HG03378 (cell line): ENCODE results near the gene FGD6.
"Not testable (repeated sequence)": the region's sequence is repeated elsewhere in the genome, so short reads cannot be mapped to it uniquely, and the experiment has no call there.

Experiments used
- ATAC-seq: cut with Tn5 transposase; IDR thresholded peaks from one replicate; pipeline ENCODE4 v1.9.1; 2021; ENCODE audit warnings: mild to moderate bottlenecking, moderate library complexity; ENCODE audit not compliant: unreplicated experiment

Gene FGD6

DNA sequence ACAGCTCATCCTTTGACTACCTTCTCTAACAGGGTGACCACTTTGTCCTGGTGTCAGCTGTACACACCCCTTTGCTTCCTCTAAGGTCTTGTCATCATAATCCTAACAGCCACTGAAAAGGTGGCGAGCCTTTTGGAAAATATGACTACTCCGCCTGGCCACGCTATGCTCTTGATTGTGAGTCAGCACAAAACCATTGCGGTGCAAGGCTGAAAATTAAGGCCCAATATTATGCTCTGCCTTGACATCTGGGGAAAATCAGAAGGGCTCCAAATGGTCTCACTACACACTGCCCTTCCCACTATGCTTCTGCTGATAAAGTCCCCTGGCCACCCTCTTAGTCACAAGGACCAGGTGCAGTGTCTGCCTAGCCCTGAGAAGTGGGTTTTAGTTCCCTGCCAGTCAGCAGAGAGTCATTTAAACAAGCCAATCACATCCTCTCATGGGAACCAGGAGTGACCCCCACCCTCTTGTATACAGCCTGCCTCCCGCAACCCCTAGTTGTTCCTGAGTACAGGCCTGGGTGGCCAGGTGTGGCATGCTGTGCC, 34.3 kb downstream of the FGD6 start:
- ATAC-seq, result no peak

GRCh38 chr12:95181103-95181502, 36.2 kb downstream of the FGD6 start:
- no peak for ATAC-seq

DNA sequence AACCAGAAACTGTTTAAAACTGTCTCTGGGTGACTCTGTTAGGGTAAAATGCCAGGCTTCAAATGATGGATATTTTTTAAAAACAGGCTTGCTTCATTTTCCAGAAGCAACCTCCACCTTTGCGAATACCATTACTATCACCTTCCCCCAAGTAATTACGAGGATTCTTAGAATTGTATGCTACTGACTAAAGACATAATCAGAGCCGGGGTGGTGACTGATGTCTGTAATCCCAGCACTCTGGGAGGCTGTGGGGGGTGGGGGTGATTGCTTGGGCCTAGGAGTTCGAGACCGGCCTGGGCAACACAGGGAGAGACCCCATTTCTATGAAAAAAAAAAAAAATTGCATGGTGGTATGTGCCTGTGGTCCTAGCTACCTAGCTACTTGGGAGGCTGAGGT, 38.3 kb downstream of the FGD6 start:
- no peak for ATAC-seq

DNA sequence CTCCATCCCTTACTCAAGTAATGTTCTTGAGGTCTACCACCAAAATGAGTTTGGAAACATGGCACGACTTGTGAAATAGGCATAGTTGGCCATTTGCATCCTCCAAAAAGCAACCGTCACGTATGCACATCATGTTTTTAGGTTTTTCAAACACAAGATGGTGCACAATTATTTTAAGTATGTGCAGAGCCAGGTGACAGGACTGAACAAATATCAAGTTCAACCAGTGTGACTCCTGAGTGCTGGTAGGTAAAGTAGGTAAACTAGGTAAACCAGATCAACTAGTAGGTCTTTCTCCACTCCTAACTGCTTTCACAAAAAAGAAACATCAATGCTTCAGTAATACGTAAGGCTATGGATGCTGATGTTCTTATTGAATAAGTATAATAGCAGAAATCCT, 39.1 kb downstream of the FGD6 start:
- ATAC-seq, result no peak

GRCh38 chr12:95177201-95177768, 40.0 kb downstream of the FGD6 start:
- no peak for ATAC-seq

DNA sequence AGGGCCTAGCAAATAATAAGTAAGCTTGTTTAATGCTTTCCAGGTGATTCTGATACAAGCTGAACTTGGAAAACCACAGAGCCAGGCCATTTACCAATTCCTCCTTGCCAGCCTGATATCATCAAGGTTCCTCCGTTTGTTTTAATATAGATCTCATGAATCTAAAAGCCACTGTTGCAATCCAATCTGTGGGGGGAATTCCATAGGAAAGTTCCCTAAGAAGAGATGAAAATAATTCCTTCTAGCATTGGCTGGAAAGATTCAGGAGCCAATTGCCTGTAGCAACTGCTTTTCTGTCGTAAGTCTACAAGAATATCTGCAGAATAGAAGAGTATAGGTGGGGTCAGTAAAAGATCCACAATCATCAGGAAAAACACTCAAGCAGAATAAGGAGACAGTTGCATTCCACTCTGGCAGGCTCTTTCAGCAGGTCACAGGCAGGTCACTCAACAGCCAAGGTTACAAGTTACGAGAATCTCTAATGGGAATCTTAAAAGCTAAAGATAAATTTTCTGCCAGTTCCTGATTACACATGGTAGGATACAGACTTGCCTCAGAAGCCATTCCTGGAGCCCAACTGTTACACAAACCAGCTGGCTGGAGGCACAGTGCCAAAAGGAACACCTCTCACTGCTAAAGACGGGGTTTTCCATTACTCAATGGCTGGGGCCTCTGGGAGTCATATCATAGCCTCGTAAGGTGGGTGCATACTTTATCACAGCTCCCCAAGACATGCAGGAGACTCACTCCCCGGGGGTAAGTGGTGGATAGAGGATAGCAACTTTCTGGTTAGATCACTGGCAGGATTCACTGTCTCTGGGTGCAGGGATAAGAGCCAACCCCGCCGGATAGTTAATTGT, 43.6 kb downstream of the FGD6 start:
- ATAC-seq, result no peak

- ATAC-seq, result no peak
These were observed 47.9 kb downstream of the FGD6 start for GRCh38 chr12:95169368-95169767.

- no peak for ATAC-seq
These were observed 48.5 kb downstream of the FGD6 start for GRCh38 chr12:95168746-95169145.

DNA sequence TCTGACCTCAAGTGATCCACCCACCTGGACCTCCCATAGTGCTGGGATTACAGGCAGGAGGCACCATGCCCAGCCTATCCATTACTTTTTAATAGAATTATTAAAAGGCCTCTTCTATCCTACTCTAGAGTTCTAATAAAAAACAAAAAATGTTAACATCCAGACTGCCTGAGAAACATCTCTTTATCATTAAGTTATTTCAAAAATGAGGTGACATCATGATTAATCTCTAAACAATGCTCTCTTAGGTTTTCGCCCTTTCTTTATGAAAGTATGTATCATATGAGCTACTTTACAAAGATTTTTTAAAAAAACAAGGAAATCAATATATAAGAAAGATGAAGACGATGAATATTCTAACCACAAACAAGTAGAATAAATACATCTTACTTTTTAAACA, 52.6 kb downstream of the FGD6 start:
- no peak for ATAC-seq

GRCh38 chr12:95158919-95159318, 58.3 kb downstream of the FGD6 start:
- no peak for ATAC-seq

- no peak for ATAC-seq
These were observed 65.4 kb downstream of the FGD6 start for GRCh38 chr12:95151821-95152220.

GRCh38 chr12:95151406-95151805, 65.9 kb downstream of the FGD6 start:
- no peak for ATAC-seq

- no peak for ATAC-seq
These were observed 66.8 kb downstream of the FGD6 start for GRCh38 chr12:95150501-95150900.

- ATAC-seq, result no peak
These were observed 69.4 kb downstream of the FGD6 start for GRCh38 chr12:95147866-95148265.

DNA sequence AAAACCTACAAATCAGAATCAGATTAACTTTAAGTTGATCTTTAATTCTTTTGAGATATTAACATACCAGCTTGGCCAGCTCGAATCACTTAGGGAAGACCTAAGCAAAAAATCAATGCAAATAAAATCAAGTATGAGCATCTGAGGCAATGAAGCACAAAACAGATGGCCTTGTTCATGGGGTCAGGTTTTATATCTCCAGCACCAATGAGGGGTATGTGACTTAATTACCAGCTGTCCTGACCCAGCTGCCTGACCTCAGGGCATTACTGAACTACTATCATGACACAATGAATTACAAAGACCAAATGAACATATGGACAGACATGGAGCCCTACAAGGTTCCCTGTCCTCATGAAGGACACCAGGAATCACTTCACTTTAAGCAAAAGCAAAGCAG, 70.5 kb downstream of the FGD6 start:
- ATAC-seq, result no peak

- ATAC-seq, result no peak
These were observed 73.6 kb downstream of the FGD6 start for GRCh38 chr12:95143621-95144205.

DNA sequence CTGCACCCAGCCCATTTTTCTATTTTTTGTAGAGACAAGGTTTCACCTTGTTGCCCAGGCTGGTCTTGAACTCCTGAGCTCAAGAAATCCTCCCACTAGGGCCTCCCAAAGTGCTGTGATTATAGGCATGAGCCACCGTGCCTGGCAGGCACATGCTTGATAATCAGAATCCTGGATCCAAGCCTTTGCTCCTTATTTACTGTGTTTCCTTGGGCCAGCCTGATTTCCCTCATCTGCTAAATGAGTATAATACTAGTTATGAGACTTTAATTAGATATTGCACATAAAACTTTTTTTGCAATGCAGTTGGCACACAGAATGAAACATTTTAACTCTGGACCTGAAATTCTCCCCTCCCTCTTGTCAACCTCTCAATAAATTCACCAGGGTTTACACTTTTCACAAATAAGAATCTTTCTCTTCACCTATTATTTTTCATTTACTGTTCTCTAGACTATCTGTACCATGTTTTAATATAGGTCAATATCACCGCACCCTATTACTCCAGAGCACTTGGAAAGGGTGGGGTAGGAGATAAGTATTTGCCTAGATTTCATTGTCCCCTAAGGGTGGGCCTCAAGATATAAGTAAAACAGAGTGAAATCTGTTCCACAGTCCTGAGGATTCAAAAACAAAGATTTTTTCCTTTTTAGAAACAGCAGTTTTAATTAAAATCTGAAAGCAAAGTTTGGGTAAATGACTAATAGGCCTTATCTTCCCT, 74.7 kb downstream of the FGD6 start:
- ATAC-seq, result no peak

DNA sequence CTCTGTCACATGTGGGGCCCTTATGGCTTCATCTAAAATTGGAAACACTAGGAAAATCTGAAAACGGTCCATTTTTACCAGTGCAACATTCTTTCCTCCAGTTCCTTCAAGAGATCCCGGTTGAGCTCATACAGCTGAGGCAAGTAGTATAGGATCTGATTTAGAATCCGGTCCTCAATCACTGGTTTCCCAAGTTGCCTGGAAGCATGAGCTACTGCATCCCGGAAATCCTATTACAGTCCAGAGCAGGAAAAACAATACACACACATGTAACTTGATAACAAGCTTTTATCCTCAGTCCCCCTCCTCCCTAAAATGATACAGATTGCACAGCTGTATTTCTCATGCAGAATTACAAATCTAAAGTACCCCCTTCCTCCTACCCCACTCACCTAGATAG, 76.0 kb downstream of the FGD6 start:
- ATAC-seq, result no peak

GRCh38 chr12:95138031-95138430, 79.2 kb downstream of the FGD6 start:
- not testable (repeated sequence) for ATAC-seq

- ATAC-seq, result no peak
These were observed 80.7 kb downstream of the FGD6 start for GRCh38 chr12:95136598-95136997.

DNA sequence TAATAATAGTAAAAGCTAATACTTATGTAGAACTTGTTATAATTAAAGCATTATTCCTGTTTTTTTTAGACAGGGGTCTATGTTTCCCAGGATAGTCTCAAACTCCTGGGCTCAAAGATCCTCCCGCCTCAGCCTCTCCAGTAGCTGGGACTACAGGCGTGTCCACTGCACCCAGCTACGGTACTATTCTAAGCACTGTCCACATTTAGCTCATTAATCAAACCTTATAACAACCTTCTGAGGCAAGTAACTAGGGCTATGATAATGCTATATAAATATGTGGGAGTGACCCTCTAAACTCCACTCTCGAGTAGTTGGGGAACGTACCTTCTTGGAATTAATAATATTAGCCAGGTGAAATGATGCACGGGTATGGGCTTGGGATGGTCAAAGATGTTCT, 83.2 kb downstream of the FGD6 start:
- ATAC-seq, result no peak
